Cardiac muscle cell (in vitro differentiated cells and primary cell): ENCODE results near the gene TMEM50B. TPM values are rescaled to one million over a fixed set of nuclear protein-coding genes. Genes with fewer than 3 reads are reported as not detected.

Experiments used
- DNase-seq, 2 donors: peaks; one replicate each; pipeline versions ENCODE4 v3.0.0 to v3.0.0-alpha.2; 2010 to 2017; ENCODE audit warnings: low read depth in 1 of 2, low spot score in 1 of 2
- H3K27ac ChIP-seq: fragments of 200-600 bp; sonication (generic); 2 replicates; pipeline ENCODE4 v1.5.1; 2016
- H3K27me3 ChIP-seq: fragments of 200-600 bp; sonication (generic); 2 replicates; pipeline ENCODE4 v1.6.0; 2016; ENCODE audit warnings: control low read depth
- H3K36me3 ChIP-seq: fragments of 200-600 bp; sonication (generic); 2 replicates; pipeline ENCODE4 v1.5.1; 2016; ENCODE audit warnings: control low read depth
- H3K4me1 ChIP-seq: fragments of 200-600 bp; sonication (generic); 2 replicates; pipeline ENCODE4 v1.8.1; 2017; ENCODE audit warnings: low read depth, mild to moderate bottlenecking, mixed run types
- H3K4me3 ChIP-seq: fragments of 200-600 bp; sonication (generic); 2 replicates; pipeline ENCODE4 v1.5.1; 2016; ENCODE audit warnings: mild to moderate bottlenecking
- H3K9me3 ChIP-seq: fragments of 200-600 bp; sonication (generic); 2 replicates; pipeline ENCODE4 v1.5.1; 2017; ENCODE audit warnings: low read depth, mild to moderate bottlenecking, control low read depth
- polyA plus RNA-seq: library from polyadenylated mRNA; unstranded; fragments of >200 nt; fragmentation: Nextera tagmentation; extraction: Ambion mirVana; gene quantifications from 2 replicates; pipeline ENCODE4 v1.2.1, GENCODE V29; 2016
- total RNA-seq: library from RNA; depleted of rRNA; stranded (reverse); fragments of >200 nt; gene quantifications from 2 replicates; pipeline ENCODE4 v1.2.3, GENCODE V29; 2016
- TF ChIP-seq, protein P1 (sequence below): IDR thresholded peaks from 2 replicates; pipeline ENCODE4 v1.5.1; 2012; ENCODE audit warnings: low read depth, mild to moderate bottlenecking, low read length

TMEM50B gene
- total and polyA plus RNA-seq, 2 experiments from 2014 or later = 50.2 to 138 TPM

DNA sequence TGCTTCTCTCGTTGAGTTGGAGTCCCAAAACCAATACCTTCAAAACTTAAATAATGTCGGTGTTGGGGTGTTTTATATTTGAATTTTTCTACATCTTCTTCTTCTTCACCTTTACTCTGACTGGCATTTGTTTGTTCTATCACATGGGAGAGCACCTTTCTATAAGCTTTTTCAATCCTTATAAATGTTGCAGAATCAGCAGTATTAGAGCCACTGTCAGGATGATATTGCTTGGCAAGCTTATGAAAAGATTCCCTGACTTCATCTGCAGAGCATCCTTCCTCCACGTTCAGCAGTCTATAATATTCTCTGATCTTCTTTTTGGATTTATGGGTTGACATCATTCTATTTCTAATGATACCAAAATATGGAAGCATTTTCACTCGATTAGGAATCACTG lies 9.2 kb upstream of the TMEM50B start:
- DNase-seq = no peak
- Histone ChIP-seq H3K4me3 (no peak overlapping the region), H3K4me1 (peaks cover 3% of the 10 kb centered on the region), H3K36me3 (no peaks in the 10 kb centered on the region), H3K9me3 (no peaks in the 10 kb centered on the region), H3K27ac (no peak overlapping the region), H3K27me3 (no peaks in the 10 kb centered on the region)
- TF ChIP-seq, protein P1, sequence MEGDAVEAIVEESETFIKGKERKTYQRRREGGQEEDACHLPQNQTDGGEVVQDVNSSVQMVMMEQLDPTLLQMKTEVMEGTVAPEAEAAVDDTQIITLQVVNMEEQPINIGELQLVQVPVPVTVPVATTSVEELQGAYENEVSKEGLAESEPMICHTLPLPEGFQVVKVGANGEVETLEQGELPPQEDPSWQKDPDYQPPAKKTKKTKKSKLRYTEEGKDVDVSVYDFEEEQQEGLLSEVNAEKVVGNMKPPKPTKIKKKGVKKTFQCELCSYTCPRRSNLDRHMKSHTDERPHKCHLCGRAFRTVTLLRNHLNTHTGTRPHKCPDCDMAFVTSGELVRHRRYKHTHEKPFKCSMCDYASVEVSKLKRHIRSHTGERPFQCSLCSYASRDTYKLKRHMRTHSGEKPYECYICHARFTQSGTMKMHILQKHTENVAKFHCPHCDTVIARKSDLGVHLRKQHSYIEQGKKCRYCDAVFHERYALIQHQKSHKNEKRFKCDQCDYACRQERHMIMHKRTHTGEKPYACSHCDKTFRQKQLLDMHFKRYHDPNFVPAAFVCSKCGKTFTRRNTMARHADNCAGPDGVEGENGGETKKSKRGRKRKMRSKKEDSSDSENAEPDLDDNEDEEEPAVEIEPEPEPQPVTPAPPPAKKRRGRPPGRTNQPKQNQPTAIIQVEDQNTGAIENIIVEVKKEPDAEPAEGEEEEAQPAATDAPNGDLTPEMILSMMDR = no peak

DNA sequence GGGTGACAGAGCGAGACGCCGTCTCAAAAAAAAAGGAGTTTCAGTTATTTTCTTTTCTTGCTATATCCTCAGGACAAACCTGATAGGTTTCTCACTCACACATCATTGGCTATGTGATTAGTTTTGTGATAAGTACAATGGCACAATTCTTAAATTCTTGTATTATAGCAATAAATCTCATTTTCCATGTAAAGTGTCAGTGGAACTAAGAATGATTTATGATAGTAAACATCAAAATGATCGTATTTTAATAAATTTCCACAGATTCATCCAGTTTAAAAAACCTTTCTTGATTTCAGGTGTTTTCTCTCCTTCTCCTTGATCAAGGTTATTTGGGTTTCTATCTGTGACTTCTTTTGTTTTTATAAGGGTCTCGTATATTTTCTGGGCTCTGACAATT lies 8.2 kb upstream of the TMEM50B start:
- DNase-seq = no peak

DNA sequence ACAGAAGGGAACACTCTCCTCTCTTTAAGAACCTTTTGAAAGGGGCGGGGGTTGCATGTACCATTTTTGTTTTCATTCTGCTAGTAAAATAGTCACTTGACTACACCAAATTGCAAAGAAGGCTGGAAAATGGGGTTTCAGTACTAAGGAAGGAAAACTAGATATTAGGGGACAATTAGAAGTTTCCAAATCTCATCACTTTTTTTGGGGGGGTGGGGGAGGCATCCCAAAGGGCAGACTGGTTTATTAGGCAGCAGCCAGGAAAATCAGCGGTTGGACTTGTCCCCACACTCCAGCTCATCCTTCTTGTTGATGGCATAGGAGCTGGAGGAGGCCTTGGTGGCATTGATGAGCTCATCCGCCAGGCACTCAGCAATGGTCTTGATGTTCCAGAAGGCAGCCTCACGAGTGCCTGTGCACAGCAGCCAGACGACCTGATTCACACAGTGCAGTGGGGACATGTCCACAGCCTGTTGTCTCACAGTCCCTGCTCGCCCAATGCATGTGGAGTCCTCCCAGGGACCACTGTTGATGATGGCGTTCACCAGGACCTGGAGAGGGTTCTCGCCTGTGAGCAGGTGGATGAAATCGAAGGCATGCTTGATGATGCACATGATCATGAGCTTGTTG lies 1.7 kb upstream of the TMEM50B start:
- Histone ChIP-seq H3K27me3 (no peaks in the 10 kb centered on the region), H3K27ac (no peak overlapping the region), H3K9me3 (no peaks in the 10 kb centered on the region), H3K4me1 (peaks cover 10% of the 10 kb centered on the region), H3K36me3 (no peaks in the 10 kb centered on the region), H3K4me3 (no peak overlapping the region)
- TF ChIP-seq, protein P1 = no peak
- no peak for DNase-seq

More for the DNA sequence above, 8.2 kb upstream of the TMEM50B start:
- Histone ChIP-seq H3K4me3 (no peak overlapping the region), H3K27ac (no peak overlapping the region), H3K27me3 (no peaks in the 10 kb centered on the region), H3K4me1 (peaks cover 3% of the 10 kb centered on the region), H3K9me3 (no peaks in the 10 kb centered on the region), H3K36me3 (no peaks in the 10 kb centered on the region)
- TF ChIP-seq, protein P1 = no peak

- Histone ChIP-seq H3K27ac (peak overlapping the region; percentile 96), H3K4me1 (peaks cover 10% of the 10 kb centered on the region), H3K27me3 (no peaks in the 10 kb centered on the region), H3K36me3 (no peaks in the 10 kb centered on the region), H3K9me3 (no peaks in the 10 kb centered on the region), H3K4me3 (peak overlapping the region; percentile 87)
- no peak for DNase-seq
- TF ChIP-seq, protein P1 = no peak
Measured at GRCh38 chr21:33480481-33481103, 818 bp upstream of the TMEM50B start.

DNA sequence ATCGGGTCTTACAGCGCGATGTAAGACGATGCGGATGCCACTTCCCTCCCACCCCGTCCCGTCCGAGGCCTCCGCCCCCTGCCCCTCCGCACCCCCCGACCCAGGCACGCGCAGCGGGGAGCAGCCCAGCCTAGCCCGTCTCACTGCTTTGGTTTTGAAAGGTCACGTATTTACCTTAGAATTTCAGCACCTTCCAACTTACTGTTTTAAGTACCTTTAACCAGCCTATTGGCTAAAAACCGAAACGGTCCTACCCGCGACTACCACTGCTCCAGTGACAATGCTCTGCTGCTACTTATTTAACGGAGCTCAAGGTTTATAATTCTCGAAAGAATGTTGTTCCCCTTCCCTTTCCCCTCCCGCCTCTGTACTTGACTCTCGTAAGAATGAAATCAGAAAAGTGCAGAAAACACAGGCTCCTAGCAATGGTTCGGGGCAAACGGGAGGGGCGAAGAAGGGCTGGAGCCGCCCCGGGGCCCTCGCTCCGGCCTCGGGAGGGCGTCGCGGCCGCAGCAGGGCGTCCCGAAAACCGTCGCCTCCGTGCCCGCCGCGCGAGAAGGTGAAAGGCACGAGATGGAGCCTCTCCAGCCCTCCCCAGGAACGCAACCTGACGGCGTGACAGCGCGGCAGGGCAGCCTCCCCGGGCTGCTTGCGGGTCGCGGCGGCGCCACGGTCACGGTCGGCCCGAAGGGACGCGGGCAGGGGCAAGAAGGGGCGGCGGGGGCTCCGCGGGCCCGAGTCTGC lies 667 bp downstream of the TMEM50B start:
- peak; percentile 39 to 55 for DNase-seq
- H3K27ac ChIP-seq = peak overlapping the region; percentile 96
- peak overlapping the region; percentile 87 for H3K4me3 ChIP-seq

More for the DNA sequence above, 667 bp downstream of the TMEM50B start:
- TF ChIP-seq, protein P1 = peak; percentile 20
- H3K36me3 ChIP-seq = no peaks in the 10 kb centered on the region
- H3K4me1 ChIP-seq = peaks cover 10% of the 10 kb centered on the region
- H3K9me3 ChIP-seq = no peaks in the 10 kb centered on the region
- no peaks in the 10 kb centered on the region for H3K27me3 ChIP-seq
